Lower leg skin (tissue), 4 donors: Measurements from ENCODE around the gene EPS8L1. TPM values are rescaled to one million over a fixed set of nuclear protein-coding genes. Genes with fewer than 3 reads are reported as not detected.
"Not testable (repeated sequence)": the region's sequence is repeated elsewhere in the genome, so short reads cannot be mapped to it uniquely, and the experiment has no call there.

Experiments used
- DNase-seq, 2 donors: peaks; one replicate each; pipeline ENCODE4 v3.0.0-alpha.2; 2019; ENCODE audit warnings: low spot score in 2 of 2
- H3K4me3 ChIP-seq: fragments of 200-600 bp; sonication (generic); 2 replicates; pipeline ENCODE4 v1.5.1; 2017; ENCODE audit warnings: mild to moderate bottlenecking, low read depth; ENCODE audit not compliant: poor library complexity, severe bottlenecking
- POLR2A ChIP-seq, 2 donors: fragments of 450-650 bp; IDR thresholded peaks; one replicate each; pipeline ENCODE4 v1.6.1; 2016 to 2017; ENCODE audit warnings: antibody characterized with exemption in 2 of 2, mild to moderate bottlenecking in 1 of 2, moderate library complexity in 1 of 2
- WGBS, 2 donors: methylation state at CpG; one replicate each; pipeline ENCODE4 v1.1.5; 2018; 5-methylcytosine and 5-hydroxymethylcytosine counted together
- intact Hi-C: fragments of 100-400 bp; cut with DNase I; formaldehyde crosslinking; loops from one replicate; pipeline ENCODE4 v1.15.0; 2023; ENCODE audit warnings: low total_unique reads
- total RNA-seq, 4 donors: library from RNA; depleted of rRNA; stranded (reverse); fragments of >200 nt; gene quantifications; one replicate each; pipeline ENCODE4 v1.1.0, GENCODE V29; 2016
- TF ChIP-seq, protein P1 (sequence below), 3 donors: fragments of 450-650 bp; IDR thresholded peaks; one replicate each; pipeline ENCODE4 v1.5.1; 2016; ENCODE audit warnings: antibody characterized with exemption in 3 of 3, mild to moderate bottlenecking in 3 of 3, moderate library complexity in 2 of 3

EPS8L1 gene
- total RNA-seq, 4 donors from 2014 or later: 394 to 678 (median 540) TPM

DNA sequence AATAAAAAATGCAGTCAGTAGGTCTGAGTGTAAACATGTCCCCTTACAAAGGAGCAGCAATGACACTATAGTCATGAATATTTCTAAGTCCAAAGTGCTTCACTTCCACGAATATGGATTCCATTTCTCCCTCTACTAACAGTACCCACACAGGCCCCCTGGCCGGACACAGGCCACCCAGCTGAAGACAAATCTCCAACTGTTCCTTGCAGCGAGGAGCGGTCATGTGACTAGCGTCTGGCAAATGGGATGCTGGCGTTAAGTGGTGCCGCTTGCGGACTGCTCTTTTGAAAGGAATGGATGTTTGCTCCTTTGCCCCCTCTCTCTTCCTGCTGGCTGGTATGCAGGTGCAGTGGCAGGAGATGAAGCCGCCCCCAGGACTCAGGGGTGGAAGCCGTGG lies 25.6 kb downstream of the EPS8L1 start:
- 85% methylated on average over 10 of the region's 10 CpGs for WGBS, 2 donors
- TF ChIP-seq, protein P1, sequence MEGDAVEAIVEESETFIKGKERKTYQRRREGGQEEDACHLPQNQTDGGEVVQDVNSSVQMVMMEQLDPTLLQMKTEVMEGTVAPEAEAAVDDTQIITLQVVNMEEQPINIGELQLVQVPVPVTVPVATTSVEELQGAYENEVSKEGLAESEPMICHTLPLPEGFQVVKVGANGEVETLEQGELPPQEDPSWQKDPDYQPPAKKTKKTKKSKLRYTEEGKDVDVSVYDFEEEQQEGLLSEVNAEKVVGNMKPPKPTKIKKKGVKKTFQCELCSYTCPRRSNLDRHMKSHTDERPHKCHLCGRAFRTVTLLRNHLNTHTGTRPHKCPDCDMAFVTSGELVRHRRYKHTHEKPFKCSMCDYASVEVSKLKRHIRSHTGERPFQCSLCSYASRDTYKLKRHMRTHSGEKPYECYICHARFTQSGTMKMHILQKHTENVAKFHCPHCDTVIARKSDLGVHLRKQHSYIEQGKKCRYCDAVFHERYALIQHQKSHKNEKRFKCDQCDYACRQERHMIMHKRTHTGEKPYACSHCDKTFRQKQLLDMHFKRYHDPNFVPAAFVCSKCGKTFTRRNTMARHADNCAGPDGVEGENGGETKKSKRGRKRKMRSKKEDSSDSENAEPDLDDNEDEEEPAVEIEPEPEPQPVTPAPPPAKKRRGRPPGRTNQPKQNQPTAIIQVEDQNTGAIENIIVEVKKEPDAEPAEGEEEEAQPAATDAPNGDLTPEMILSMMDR (IDR thresholded peaks at IDR 0.05): no peak
- TF ChIP-seq POLR2A (IDR thresholded peaks at IDR 0.05): no peak
- DNase-seq: no peak
- intact Hi-C loops: no loop called here
- no peak overlapping the region for H3K4me3 ChIP-seq

- H3K4me3 ChIP-seq: no peak overlapping the region
- DNase-seq: no peak
- intact Hi-C loops: no loop called here
- TF ChIP-seq, protein P1 (IDR thresholded peaks at IDR 0.05): no peak
- no peak for TF ChIP-seq POLR2A (IDR thresholded peaks at IDR 0.05)
- 94% methylated on average over 9 of the region's 9 CpGs for WGBS, 2 donors
These were observed 27.5 kb downstream of the EPS8L1 start for GRCh38 chr19:55103190-55103589.

GRCh38 chr19:55105237-55105636 lies 29.6 kb downstream of the EPS8L1 start:
- 87 to 88% methylated on average over 2 of the region's 2 CpGs for WGBS, 2 donors
- TF ChIP-seq, protein P1 (IDR thresholded peaks at IDR 0.05): no peak
- no peak for TF ChIP-seq POLR2A (IDR thresholded peaks at IDR 0.05)
- intact Hi-C loops: no loop called here
- no peak overlapping the region for H3K4me3 ChIP-seq
- DNase-seq: no peak

GRCh38 chr19:55106591-55106990 lies 30.9 kb downstream of the EPS8L1 start:
- TF ChIP-seq POLR2A (IDR thresholded peaks at IDR 0.05): no peak
- TF ChIP-seq, protein P1 (IDR thresholded peaks at IDR 0.05): no peak
- H3K4me3 ChIP-seq: no peak overlapping the region
- 83 to 91% methylated on average over 6 of the region's 6 CpGs for WGBS, 2 donors
- intact Hi-C loops: no loop called here
- no peak for DNase-seq

DNA sequence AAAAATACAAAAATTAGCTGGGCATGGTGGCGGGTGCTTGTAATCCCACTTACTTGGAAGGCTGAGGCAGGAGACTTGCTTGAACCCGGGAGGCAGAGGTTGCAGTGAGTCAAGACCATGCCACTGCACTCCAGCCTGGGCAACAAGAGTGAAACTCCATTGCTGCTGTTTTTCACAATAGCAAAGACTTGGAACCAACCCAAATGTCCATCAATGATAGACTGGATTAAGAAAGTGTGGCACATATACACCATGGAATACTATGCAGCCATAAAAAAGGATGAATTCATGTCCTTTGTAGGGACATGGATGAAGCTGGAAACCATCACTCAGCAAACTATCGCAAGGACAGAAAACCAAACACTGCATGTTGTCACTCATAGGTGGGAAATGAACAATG lies 31.6 kb downstream of the EPS8L1 start:
- intact Hi-C loops, H3K4me3 ChIP-seq, DNase-seq: not testable (repeated sequence)
- WGBS, 2 donors: 93 to 98% methylated on average over 3 of the region's 3 CpGs

DNA sequence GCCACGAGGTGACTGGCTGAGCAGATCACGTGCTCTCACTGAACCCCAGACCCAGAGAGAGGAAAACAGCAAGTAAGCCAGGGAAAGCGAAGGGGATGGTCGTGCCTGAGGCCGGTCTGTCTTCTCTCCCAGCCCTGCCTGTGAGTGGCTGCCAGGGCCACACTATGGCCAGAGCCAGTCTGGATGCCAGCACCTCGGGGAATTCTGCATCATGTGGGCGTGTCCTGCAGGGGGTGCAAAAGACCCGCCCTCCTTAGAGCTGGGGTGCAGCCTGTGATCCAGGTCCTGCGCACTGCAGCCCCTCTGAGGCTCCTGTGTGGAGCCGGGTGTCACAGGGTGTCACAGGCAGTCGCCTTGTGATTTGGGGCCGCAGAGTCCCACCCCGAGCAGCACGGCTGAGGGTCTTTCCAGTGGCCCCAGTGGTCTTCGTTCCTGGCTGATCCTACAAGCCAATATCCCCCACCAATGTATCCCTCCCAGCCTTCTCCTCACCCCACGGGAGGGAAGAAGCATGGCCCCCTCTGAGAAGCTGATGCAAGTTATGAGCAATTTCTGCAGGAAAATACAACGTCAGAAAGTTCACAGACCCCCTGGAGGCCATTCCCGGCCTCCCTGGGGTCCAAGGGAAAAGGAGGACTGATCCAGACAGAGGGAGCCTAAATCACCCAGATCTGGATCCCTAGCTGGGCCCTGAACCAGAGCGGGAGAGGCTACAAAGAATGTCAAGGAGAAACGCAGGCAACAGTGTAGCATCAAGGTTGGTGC lies 34.0 kb downstream of the EPS8L1 start:
- intact Hi-C loops: no loop called here
- TF ChIP-seq, protein P1 (IDR thresholded peaks at IDR 0.05): no peak
- no peak for TF ChIP-seq POLR2A (IDR thresholded peaks at IDR 0.05)
- 77 to 80% methylated on average over 19 to 20 of the region's 20 CpGs for WGBS, 2 donors
- no peak overlapping the region for H3K4me3 ChIP-seq
- no peak for DNase-seq
